Neural progenitor cell (in vitro differentiated cells): ENCODE data around the gene AP2S1.

Experiments
- CTCF ChIP-seq: fragments of 200-600 bp; sonication (generic); IDR thresholded peaks from 2 replicates; pipeline ENCODE4 v1.5.1; 2017; ENCODE audit warnings: antibody characterized with exemption, mild to moderate bottlenecking
- EZH2 ChIP-seq: fragments of 200-600 bp; sonication (generic); IDR thresholded peaks from 2 replicates; pipeline ENCODE4 v1.6.1; 2017; ENCODE audit warnings: antibody characterized with exemption, mild to moderate bottlenecking, moderate library complexity

- TF ChIP-seq CTCF (no peak), EZH2 (no peak)
Observed at GRCh38 chr19:46867170-46867569, 16.5 kb upstream of the AP2S1 start.
